K562 (cell line): ENCODE results near the gene MRPL16.

ENCODE experiments used
- BMI1 ChIP-seq: fragments of 150-350 bp; IDR thresholded peaks from 2 replicates; pipeline ENCODE4 v1.6.1; 2014; ENCODE audit warnings: low read length
- CHD2 ChIP-seq: IDR thresholded peaks from 2 replicates; pipeline ENCODE4 v1.6.1; 2011; ENCODE audit warnings: low read depth, low read length
- CTCF ChIP-seq, 3 experiments: IDR thresholded peaks in 2 of 3; conservative IDR thresholded peaks in 1 of 3; 2 replicates each; pipeline ENCODE4 v1.5.1; 2011 to 2012; ENCODE audit warnings: low read length in 3 of 3, mild to moderate bottlenecking in 3 of 3, control low read depth in 2 of 3, improper control_type of control experiment in 1 of 3, inconsistent platforms in 1 of 3, low read depth in 1 of 3, mixed read lengths in 1 of 3, moderate library complexity in 1 of 3; ENCODE audit not compliant: insufficient read depth in 2 of 3
- E2F8 ChIP-seq: fragments of 450-650 bp; IDR thresholded peaks from 2 replicates; pipeline ENCODE4 v1.7.1; 2018; ENCODE audit warnings: mild to moderate bottlenecking, low read depth; ENCODE audit not compliant: partially characterized antibody
- EHMT2 ChIP-seq: fragments of 450-650 bp; IDR thresholded peaks from 2 replicates; pipeline ENCODE4 v1.6.1; 2018; ENCODE audit warnings: antibody characterized with exemption
- JUN ChIP-seq, 2 experiments: sonication (generic) in 1 of 2; formaldehyde crosslinking in 1 of 2; IDR thresholded peaks; 2 replicates each; pipeline versions ENCODE4 v1.6.1 to v1.8.0; 2012 to 2022; ENCODE audit warnings: borderline replicate concordance in 2 of 2, mild to moderate bottlenecking in 2 of 2, improper control_type of control experiment in 1 of 2, low read depth in 1 of 2, low read length in 1 of 2, missing genetic modification reagents in 1 of 2
- SIN3A ChIP-seq, 2 experiments: fragments of 150-350 bp in 1 of 2; IDR thresholded peaks; 2 replicates each; pipeline ENCODE4 v1.6.1; 2011 to 2016; ENCODE audit warnings: borderline replicate concordance in 2 of 2, low read depth in 2 of 2, low read length in 2 of 2, mild to moderate bottlenecking in 2 of 2, moderate library complexity in 2 of 2; ENCODE audit not compliant: control insufficient read depth in 1 of 2
- SMAD1 ChIP-seq: fragments of 150-350 bp; IDR thresholded peaks from 2 replicates; pipeline ENCODE4 v1.6.1; 2014; ENCODE audit warnings: low read length, low read depth; ENCODE audit not compliant: partially characterized antibody

GRCh38 chr11:59814021-59814420 lies 3.4 kb upstream of the MRPL16 start:
- TF ChIP-seq EHMT2 (no peak), BMI1 (no peak), SIN3A (IDR thresholded peaks at IDR 0.05; ENCODE audit: borderline replicate concordance in 2 of 2, control insufficient read depth in 1 of 2, low read depth in 2 of 2, low read length in 2 of 2) (no peak), SMAD1 (no peak), JUN (IDR thresholded peaks at IDR 0.05; ENCODE audit: borderline replicate concordance, low read depth, low read length) (no peak), JUN (CRISPR knock-in tag; IDR thresholded peaks at IDR 0.05; ENCODE audit: borderline replicate concordance) (no peak), E2F8 (no peak), CHD2 (no peak), CTCF (IDR thresholded peaks at IDR 0.05 in 2 of 3, conservative IDR thresholded peaks at IDR 0.05 in 1 of 3; ENCODE audit: insufficient read depth in 2 of 3, low read depth in 1 of 3, low read length in 3 of 3) (no peak)
